Measurements from ENCODE around the gene PYCARD.

PYCARD gene

DNA sequence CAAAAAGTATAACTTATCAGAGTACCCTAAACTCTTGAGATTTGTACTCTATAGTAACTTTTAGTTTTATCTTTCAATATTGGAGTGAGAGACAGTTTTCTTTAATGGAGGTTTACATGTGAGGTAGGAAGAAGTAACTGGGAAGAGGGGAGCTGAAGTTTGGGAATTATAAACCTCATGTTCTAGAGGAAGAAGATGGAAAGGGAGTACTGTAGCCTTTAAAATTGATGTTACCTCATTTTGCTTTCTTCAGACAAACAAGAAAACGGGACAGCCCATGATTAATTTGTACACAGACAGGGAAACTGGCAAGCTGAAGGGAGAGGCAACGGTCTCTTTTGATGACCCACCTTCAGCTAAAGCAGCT is 13.2 kb downstream of the PYCARD start:
- no peak for DNase-seq

DNA sequence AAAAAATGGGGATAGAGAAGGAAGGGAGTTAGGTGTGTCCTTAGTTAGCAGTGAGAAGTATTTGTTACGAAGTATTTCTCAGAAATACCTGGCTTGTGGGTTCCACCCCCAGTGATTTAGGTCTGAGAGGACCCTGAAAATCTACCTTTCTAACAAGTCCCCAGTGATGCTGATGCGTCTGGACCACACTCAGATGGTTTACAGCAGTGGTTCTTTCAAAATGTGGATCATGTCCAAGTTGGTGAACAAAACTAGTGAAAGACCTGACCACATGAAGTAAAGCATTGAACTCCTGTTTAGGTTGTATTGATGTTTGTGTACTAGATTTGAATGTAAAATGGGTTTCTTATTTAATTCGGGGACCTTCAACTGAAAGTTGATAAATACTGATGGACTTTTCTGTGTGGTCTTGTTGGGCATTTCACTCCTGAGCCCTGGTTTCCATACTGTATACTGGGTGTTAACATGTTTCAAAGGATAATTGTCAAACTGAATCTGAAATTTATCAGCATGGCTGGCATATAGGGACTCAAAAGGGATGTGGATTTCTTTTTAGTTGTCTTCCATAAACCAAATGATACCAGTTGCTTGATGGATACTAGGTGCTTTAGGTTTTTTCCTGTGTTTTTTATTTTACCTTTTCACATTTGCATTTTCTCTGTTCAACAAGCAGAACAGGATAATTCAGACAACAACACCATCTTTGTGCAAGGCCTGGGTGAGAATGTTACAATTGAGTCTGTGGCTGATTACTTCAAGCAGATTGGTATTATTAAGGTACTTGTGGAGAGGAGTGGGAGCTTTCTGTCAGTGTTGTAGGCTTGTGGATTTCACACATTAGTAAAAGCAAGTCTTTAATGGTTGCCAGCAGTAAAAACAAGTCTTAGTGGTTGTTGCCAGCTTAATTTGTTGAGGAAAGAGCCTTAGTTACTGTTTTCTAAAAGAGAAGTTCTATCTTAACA is 13.8 kb downstream of the PYCARD start:
- DNase-seq = no peak

DNA sequence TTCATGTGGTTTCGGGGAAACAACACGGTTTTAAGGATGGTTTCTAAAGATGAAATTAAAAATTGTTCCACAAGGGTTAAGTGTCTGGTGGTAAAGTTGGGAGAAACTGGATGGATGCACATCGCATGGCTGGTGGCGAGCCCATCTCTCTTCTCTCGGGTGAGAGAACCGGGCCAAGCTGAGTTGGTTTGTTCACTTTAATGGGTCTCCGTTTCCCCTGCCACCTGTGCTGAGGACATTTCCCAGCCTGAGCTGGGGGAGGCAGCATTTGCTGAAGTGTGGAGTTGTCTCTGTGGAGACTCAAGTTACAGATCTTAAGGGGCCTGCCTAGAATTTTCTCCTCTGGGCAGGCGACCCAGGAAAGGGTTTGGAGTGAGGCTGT is 14.8 kb downstream of the PYCARD start:
- DNase-seq = no peak

DNA sequence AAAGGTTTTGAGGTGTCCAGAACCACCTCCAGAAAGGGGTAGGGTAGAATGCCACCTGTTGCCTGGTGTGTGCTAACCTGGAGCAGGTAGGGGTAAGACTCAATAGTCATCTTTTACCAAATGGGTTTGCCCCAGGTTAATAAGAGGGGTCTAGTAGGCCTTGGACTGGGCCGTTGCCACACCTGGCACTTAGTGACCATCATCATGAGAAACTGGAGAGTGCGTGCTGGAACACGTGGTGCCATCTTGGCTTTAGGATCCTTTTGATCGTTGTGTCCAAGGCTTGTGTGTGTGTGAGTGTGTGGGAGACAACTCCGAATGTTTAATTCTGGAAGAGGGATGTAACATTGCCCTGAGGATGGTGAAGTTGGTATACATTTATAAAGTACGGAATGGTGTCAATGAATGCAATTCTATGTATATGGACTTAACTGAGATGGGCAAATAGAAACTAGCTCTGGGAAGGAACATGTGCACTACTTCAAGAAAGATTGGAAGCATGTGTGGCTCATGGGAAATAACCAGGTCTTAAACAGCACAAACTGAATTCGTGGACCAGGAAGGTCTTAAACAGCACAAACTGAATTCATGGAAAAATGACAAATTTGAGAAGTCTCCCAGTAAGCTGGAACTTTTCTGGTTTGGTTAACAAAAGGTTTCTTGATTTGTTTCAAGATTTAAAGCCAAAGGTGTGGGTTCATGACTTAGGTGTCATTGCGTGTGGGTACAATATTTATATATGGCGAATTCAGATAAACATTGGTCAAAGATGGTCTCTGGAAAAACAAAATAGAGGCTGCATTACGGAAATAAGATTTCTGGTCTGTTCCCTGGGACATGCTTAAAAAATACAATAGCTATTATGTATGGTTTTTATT is 15.4 kb downstream of the PYCARD start:
- no peak for DNase-seq

DNA sequence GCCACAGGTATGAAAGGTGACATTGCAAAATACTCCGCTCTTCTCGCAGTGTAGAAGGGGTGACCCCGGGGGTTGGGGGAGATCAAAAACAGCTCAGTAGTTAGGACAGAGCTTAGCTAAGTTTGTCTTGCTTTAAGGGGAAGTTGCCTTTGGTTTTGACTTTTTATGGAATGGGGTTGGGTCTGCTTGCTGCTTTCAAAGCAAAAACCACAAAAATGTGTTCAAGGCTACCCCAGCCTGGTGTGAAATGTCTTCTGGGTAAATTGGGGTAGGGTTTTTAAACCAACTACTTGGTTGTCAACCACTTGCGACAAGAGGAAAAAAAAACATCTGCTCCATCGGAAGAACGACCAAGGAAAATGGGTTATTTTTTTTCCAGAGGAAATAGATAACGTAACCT is 16.4 kb downstream of the PYCARD start:
- DNase-seq = no peak

DNA sequence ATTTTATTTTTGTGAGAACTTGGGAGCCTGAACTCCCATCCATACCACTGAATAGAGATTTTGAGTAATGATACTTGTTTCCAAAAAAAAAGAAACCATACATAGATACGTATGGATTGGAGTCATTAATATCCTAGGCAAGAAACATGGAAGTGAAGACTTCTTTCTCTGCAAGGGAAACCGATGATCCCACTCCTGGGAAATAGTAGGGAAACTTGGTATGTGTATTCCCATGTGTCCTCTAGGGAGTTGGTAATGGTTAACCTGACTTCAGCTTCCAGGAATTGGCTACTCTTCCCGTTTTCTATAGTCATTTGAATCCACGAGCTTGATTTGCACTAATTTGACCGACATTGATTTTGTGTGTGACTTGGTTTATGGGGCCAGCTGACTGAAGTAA is 17.2 kb downstream of the PYCARD start:
- no peak for DNase-seq

DNA sequence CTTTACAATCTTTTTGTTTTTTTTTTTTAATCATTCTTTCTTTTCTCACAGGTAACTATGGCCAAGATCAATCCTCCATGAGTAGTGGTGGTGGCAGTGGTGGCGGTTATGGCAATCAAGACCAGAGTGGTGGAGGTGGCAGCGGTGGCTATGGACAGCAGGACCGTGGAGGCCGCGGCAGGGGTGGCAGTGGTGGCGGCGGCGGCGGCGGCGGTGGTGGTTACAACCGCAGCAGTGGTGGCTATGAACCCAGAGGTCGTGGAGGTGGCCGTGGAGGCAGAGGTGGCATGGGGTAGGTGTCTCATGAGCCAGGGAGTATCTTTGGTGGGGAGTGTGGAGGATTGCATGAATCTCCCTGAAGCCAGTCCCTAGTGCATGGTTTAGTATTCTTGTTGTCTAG is 17.7 kb downstream of the PYCARD start:
- no peak for DNase-seq

DNA sequence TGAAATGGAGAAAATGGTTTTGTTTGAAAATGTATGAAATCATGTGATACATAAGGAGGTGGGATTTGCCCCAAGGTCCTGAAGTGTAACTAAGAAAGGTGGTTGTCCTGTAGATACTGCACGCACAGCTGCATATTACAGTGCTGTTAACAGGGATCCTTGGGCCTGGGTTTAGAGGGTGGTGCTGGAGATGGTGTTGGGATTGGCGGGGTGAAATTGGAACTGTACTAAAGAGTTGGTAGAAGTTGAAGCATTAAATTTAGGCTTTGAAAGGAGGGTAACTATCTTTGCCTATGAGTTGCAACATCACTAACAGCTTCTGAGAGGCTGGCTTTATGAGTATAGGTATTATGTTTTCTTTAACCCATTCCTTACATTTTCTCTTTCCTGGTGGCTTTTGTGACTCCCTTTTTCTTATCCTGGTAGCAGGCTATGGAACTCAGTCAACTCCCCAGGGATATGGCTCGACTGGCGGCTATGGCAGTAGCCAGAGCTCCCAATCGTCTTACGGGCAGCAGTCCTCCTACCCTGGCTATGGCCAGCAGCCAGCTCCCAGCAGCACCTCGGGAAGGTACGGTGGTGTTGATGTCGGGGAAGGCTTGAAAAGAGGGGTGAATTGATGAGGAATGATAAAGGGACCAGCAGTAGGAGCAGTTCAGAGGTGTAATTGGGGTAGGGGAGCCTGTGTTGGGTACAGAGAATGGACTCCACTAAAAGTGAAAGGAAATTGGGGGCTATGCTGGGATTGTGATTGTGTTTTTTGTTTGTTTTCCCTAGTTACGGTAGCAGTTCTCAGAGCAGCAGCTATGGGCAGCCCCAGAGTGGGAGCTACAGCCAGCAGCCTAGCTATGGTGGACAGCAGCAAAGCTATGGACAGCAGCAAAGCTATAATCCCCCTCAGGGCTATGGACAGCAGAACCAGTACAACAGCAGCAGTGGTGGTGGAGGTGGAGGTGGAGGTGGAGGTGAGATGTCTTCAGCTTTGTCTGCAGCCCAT is 18.8 kb downstream of the PYCARD start:
- DNase-seq = no peak

DNA sequence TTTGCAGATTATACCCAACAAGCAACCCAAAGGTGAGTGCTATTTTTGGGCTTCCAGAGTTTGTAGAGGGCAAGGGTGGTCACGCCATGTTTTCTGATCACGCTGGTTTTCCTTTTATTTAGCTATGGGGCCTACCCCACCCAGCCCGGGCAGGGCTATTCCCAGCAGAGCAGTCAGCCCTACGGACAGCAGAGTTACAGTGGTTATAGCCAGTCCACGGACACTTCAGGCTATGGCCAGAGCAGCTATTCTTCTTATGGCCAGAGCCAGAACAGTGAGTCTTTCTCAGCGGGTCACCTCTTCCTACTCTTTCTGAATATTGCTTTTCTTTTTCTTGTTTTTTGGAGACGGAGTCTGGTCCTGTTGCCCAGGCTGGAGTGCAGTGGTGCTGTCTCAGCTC is 20.2 kb downstream of the PYCARD start:
- no peak for DNase-seq

DNA sequence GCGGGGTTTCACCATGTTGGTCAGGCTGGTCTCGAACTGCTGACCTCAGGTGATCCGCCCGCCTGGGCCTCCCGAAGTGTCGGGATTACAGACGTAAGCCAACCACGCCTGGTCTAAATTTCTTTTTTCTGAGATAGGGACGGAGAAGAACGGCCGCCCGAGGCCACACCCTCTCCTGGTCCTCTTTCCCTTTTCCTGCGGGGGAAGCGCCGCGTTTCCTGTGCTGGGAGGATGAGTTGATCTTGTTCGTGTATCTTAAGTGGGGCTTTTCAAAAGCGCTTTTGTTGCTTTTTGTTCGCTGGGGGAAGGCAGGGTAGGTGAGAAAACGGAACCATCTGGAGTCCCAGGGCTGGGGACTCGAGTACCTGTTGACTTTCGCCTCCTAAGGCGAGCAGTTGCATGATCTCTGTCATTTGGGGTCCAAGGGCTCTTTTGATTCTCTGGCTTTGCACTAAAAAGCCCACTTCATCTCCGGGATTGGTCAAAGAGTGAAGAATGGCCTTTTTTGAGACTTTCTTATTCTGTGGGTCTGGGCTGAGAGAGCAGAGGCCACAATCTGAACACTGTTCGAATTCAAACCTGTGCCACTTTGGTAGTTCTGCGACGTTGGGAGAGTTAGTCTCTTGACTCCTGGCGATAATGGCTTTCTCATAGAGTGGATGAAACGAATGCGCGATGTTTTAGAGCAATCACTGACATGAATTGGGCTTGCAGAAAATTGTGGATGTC is 21.3 kb downstream of the PYCARD start:
- DNase-seq = peak; percentile 69

DNA sequence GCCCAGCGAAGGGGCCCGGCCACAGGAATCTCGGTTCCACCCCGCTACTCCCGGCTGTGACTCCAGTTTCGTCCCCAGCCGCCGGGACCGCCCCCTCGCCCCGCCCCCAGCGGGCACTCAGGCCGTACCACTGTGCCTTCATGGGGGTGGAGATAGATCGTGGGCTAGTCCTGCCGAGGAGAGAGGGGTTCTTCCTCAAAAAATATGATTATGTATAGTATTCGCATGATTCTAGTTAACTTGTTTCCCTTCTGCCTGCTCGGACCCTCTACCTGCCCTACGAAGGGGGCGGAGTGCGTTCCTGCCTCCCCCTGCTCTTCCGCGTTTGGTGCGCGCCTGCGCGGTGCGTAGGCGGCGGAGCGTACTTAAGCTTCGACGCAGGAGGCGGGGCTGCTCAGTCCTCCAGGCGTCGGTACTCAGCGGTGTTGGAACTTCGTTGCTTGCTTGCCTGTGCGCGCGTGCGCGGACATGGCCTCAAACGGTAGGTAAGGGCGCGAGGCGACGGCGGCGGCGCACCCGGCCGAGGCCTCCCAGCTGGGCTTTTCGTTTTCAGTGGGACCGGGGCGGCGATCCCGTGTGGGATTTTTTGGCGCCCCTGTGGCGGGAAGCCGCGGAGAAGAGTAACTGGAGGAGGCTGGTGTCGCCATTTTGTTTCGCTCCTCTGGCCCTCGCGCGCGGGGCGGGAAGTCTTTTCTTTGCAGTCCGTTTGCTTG is 22.7 kb downstream of the PYCARD start, which contains the start of gene FUS:
Gene FUS, plus strand, starts transcription at position 393 of the 713 bp plus-strand sequence. Its CDS starts 76 bp downstream, at position 469.
- peak; percentile 95 for DNase-seq

DNA sequence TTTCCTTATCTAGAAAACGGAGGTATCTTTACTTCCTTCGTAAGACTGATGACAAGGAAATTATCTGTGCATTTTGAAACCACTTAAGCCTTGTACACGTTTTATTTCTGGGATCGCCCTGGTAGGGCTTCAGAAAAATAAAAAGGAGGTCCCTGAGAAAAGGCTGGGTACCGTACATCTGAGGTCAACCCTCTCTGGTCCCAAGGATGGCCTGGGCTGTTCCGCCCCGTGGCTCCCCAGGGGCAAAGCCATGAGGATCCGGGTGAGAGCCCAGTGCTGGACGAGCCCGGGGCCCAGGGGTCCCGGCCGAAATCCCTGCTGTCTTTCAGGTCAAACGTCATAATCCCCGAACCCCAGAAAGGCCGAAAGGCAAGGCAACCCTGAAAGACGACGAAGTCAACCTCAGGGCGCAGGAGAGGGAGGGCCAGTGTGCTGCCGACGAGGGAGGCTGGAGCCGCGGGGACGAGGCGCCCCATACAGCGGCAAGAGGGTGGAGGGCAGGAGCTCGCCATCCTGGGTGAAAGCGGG is 23.3 kb downstream of the PYCARD start:
- DNase-seq = no peak

DNA sequence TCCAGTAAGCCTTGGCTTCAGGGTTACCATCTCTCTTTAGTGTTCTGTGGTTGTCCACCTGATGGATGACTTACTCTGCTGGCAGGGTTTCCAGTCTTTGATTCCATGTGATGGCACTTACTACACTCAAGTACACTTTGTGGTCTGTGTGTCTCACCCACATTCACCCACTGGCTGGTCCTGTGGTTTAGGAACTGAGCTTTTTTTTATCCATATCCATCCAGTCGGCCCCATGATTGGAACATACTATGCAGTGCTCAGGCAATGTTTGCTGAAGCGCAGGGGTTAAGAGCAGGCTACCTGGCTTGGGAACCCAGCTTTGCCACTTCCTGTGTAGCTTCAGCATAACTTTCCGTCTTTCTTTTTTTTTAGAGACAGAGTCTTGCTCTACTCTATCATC is 25.4 kb downstream of the PYCARD start:
- DNase-seq = no peak

DNA sequence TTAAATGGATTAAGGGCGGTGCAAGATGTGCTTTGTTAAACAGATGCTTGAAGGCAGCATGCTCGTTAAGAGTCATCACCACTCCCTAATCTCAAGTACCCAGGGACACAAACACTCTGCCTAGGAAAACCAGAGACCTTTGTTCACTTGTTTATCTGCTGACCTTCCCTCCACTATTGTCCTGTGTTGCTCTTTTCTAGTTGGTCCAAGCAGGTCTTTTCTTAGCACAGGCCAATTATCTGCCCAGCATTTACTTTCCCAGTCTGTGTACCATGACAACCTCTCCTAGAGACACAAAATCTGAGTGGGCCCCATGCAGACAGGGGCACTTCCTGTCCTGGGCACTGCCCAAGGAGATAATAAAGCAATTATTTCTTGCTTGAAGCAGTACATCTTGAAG is 32.5 kb downstream of the PYCARD start:
- DNase-seq = peak; percentile 74

DNA sequence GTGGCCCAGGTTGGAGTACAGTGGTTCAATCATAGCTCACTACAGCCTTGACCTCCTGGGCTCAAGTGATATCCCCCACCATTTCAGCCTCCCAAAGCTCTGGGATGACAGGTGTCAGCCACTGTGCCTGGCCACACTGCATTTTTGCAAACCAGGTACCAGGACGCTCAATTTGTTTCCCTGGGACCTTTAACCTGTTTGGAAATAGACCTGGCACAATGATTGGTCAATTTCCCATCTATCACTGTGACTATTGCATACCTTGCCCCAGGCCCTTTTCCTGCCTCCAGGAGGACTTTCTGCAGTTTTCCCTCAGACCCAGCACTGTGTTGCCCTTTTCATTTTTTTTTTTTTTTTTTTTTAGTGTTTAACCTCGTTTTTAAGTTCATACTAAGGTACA is 33.7 kb downstream of the PYCARD start:
- DNase-seq = no peak

DNA sequence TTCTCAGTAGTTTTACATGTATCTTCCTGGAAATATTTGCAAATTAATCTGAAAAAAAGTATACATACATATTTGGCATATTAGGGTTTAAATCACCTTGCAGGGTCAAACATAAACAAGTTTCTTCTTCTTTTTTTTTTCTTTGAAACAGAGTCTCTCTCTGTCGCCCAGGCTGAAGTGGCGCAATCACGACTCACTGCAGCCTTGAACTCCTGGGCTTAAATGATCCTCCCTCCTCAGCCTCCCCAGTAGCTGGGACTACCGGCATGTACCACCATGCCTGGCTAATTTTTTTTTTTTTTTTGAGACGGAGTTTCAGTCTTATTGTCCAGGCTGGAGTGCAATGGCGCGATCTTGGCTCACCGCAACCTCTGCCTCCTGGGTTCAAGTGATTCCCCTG is 35.2 kb downstream of the PYCARD start:
- DNase-seq = no peak

DNA sequence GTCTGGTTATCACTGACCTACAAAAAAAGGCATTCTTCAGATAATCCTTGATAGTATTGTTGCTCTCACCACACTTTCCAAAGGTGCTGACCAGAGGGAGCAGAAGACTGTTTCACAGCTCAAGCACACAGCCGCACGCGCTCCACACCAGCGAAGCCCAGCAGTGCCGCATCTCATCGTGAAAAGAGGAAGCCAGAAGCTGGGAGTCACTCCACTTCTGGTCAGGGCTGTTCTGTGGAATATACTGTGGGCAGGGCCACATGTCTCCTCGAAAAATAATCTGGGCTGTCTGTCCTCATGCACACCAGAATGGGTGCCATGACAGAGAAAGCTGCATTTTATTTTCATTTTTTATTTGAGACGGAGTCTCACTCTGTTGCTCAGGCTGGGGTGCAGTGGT is 45.4 kb downstream of the PYCARD start:
- peak; percentile 38 for DNase-seq

Measured in NCI-H69 (cell line).